ENCODE results near the gene CHD3. TPM values are rescaled to one million over a fixed set of nuclear protein-coding genes. Genes with fewer than 3 reads are reported as not detected.

The CHD3 gene
- total RNA-seq, 4 donors from 2014 or later: 36.1 to 99.9 (median 45.1) TPM

GRCh38 chr17:7929158-7930023 lies 40.8 kb downstream of the CHD3 start, which contains the start of gene KCNAB3:
KCNAB3 (minus strand) TSS chr17:7929856; CDS start chr17:7929435, 421 bp downstream.
- no peaks in the 10 kb centered on the region for H3K36me3 ChIP-seq
- peaks cover 0 to 21% (median 12%) of the 10 kb centered on the region in 4 donors for H3K4me1 ChIP-seq
- H3K27ac ChIP-seq: peak within 1 kb of the TSS in 1 of 4 donors; percentile 10
- TF ChIP-seq, protein P1, sequence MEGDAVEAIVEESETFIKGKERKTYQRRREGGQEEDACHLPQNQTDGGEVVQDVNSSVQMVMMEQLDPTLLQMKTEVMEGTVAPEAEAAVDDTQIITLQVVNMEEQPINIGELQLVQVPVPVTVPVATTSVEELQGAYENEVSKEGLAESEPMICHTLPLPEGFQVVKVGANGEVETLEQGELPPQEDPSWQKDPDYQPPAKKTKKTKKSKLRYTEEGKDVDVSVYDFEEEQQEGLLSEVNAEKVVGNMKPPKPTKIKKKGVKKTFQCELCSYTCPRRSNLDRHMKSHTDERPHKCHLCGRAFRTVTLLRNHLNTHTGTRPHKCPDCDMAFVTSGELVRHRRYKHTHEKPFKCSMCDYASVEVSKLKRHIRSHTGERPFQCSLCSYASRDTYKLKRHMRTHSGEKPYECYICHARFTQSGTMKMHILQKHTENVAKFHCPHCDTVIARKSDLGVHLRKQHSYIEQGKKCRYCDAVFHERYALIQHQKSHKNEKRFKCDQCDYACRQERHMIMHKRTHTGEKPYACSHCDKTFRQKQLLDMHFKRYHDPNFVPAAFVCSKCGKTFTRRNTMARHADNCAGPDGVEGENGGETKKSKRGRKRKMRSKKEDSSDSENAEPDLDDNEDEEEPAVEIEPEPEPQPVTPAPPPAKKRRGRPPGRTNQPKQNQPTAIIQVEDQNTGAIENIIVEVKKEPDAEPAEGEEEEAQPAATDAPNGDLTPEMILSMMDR (IDR thresholded peaks at IDR 0.05): no peak
- no peak for TF ChIP-seq POLR2A (IDR thresholded peaks at IDR 0.05)
- no peaks in the 10 kb centered on the region for H3K27me3 ChIP-seq
- peak within 1 kb of the TSS in 2 of 4 donors; percentile 1 to 24 for H3K4me3 ChIP-seq
- peak in 2 of 3 donors; percentile 52 to 68 for DNase-seq
- H3K9me3 ChIP-seq: no peaks in the 10 kb centered on the region

GRCh38 chr17:7930841-7931631 lies 42.4 kb downstream of the CHD3 start:
- Histone ChIP-seq H3K27ac (peak overlapping the region; percentile 74 to 88 (median 84)), H3K36me3 (peaks cover 0 to under 1% (median 0%) of the 10 kb centered on the region in 3 donors), H3K4me3 (peak overlapping the region; percentile 70 to 96 (median 84)), H3K4me1 (peaks cover 0 to 21% (median 12%) of the 10 kb centered on the region in 4 donors), H3K9me3 (no peaks in the 10 kb centered on the region), H3K27me3 (no peaks in the 10 kb centered on the region)
- TF ChIP-seq, protein P1 (IDR thresholded peaks at IDR 0.05): no peak
- DNase-seq: peak in 1 of 3 donors; percentile 44

GRCh38 chr17:7931709-7932482 lies 43.3 kb downstream of the CHD3 start, which contains the start of the genes CNTROB and TRAPPC1:
CNTROB (plus strand) TSS chr17:7932206; CDS start chr17:7933080, 874 bp downstream.
TRAPPC1 (minus strand) TSS chr17:7931946; CDS start chr17:7931829, 117 bp downstream.
- TF ChIP-seq, protein P1 (IDR thresholded peaks at IDR 0.05): peak in 1 of 6 experiments; percentile 2
- peak; percentile 50 to 58 for TF ChIP-seq POLR2A (IDR thresholded peaks at IDR 0.05)
- no peaks in the 10 kb centered on the region for H3K27me3 ChIP-seq
- peak within 1 kb of the TSS; percentile 74 to 88 (median 84) for H3K27ac ChIP-seq
- peak within 1 kb of the TSS; percentile 70 to 96 (median 84) for H3K4me3 ChIP-seq
- peaks cover 0 to 10% (median 0%) of the 10 kb centered on the region in 3 donors for H3K36me3 ChIP-seq
- H3K9me3 ChIP-seq: no peaks in the 10 kb centered on the region
- peak; percentile 99 to 100 (median 99) for DNase-seq
- H3K4me1 ChIP-seq: peaks cover 0 to 21% (median 12%) of the 10 kb centered on the region in 4 donors

- Histone ChIP-seq H3K9me3 (no peaks in the 10 kb centered on the region), H3K4me1 (peaks cover 0 to 21% (median 12%) of the 10 kb centered on the region in 4 donors), H3K27me3 (no peaks in the 10 kb centered on the region), H3K27ac (peak overlapping the region; percentile 74 to 88 (median 84)), H3K4me3 (peak overlapping the region; percentile 70 to 96 (median 84)), H3K36me3 (peaks cover 0 to 15% (median 0%) of the 10 kb centered on the region in 3 donors)
- TF ChIP-seq, protein P1 (IDR thresholded peaks at IDR 0.05): no peak
- no peak for TF ChIP-seq POLR2A (IDR thresholded peaks at IDR 0.05)
- DNase-seq: peak in 2 of 3 donors; percentile 34 to 64
Observed at GRCh38 chr17:7932483-7932891, 43.9 kb downstream of the CHD3 start.
